DOHH2 (cell line): Measurements from ENCODE around the gene TYK2.

Experiments used
- H3F3A ChIP-seq: fragments of 200-600 bp; sonication (generic), shearing (Covaris generic); 2 replicates; pipeline ENCODE4 v1.6.0; 2016; ENCODE audit warnings: antibody characterized with exemption, mild to moderate bottlenecking; ENCODE audit not compliant: control insufficient read depth, insufficient read depth
- H3K27ac ChIP-seq: fragments of 200-600 bp; sonication (generic); 2 replicates; pipeline ENCODE4 v1.5.1; 2014; ENCODE audit warnings: low read depth, mild to moderate bottlenecking, low read length, moderate library complexity
- H3K27me3 ChIP-seq: fragments of 200-600 bp; sonication (generic); 2 replicates; pipeline ENCODE4 v1.6.1; 2014; ENCODE audit warnings: mild to moderate bottlenecking, low read length, mixed read lengths; ENCODE audit not compliant: control insufficient read depth
- H3K36me3 ChIP-seq: fragments of 200-600 bp; sonication (generic); 2 replicates; pipeline ENCODE4 v1.6.1; 2014; ENCODE audit warnings: mild to moderate bottlenecking, low read length, moderate library complexity, mixed read lengths; ENCODE audit not compliant: control insufficient read depth
- H3K4me1 ChIP-seq: fragments of 200-600 bp; sonication (generic); 2 replicates; pipeline ENCODE4 v1.6.1; 2014; ENCODE audit warnings: mild to moderate bottlenecking, low read length, mixed read lengths; ENCODE audit not compliant: control insufficient read depth
- H3K4me2 ChIP-seq: fragments of 200-600 bp; sonication (generic); 2 replicates; pipeline ENCODE4 v1.6.0; 2014; ENCODE audit warnings: mild to moderate bottlenecking, low read length, moderate library complexity
- H3K4me3 ChIP-seq: fragments of 200-600 bp; sonication (generic); 2 replicates; pipeline ENCODE4 v1.5.1; 2014; ENCODE audit warnings: mild to moderate bottlenecking, low read length, mixed read lengths
- H3K79me2 ChIP-seq: fragments of 200-600 bp; sonication (generic); 2 replicates; pipeline ENCODE4 v1.6.1; 2014; ENCODE audit warnings: mild to moderate bottlenecking, low read length, mixed read lengths; ENCODE audit not compliant: control insufficient read depth
- H3K9me2 ChIP-seq: fragments of 200-600 bp; sonication (generic); replicated peaks from 2 replicates; pipeline ENCODE4 v1.6.1; 2014; ENCODE audit warnings: mild to moderate bottlenecking, low read length, mixed read lengths; ENCODE audit not compliant: control insufficient read depth
- H3K9me3 ChIP-seq: fragments of 200-600 bp; sonication (generic); 2 replicates; pipeline ENCODE4 v1.6.1; 2014; ENCODE audit warnings: antibody characterized with exemption, low read length, mixed read lengths; ENCODE audit not compliant: control insufficient read depth, insufficient read depth
- H4K20me1 ChIP-seq: fragments of 200-600 bp; sonication (generic); 2 replicates; pipeline ENCODE4 v1.6.0; 2014; ENCODE audit warnings: low read depth, mild to moderate bottlenecking, antibody characterized with exemption, low read length, moderate library complexity; ENCODE audit not compliant: control insufficient read depth, insufficient read depth
- EZH2phosphoT487 ChIP-seq: fragments of 200-600 bp; sonication (generic); IDR thresholded peaks from 2 replicates; pipeline ENCODE4 v1.6.1; 2017; ENCODE audit warnings: borderline replicate concordance, mild to moderate bottlenecking, antibody characterized with exemption, low read length, moderate library complexity, mixed read lengths
- TF ChIP-seq, protein P1 (sequence below): fragments of 200-600 bp; sonication (generic); IDR thresholded peaks from one replicate; pipeline ENCODE4 v1.5.1; 2014; ENCODE audit warnings: antibody characterized with exemption, mild to moderate bottlenecking, low read depth, low read length; ENCODE audit not compliant: poor library complexity, severe bottlenecking

The TYK2 gene

DNA sequence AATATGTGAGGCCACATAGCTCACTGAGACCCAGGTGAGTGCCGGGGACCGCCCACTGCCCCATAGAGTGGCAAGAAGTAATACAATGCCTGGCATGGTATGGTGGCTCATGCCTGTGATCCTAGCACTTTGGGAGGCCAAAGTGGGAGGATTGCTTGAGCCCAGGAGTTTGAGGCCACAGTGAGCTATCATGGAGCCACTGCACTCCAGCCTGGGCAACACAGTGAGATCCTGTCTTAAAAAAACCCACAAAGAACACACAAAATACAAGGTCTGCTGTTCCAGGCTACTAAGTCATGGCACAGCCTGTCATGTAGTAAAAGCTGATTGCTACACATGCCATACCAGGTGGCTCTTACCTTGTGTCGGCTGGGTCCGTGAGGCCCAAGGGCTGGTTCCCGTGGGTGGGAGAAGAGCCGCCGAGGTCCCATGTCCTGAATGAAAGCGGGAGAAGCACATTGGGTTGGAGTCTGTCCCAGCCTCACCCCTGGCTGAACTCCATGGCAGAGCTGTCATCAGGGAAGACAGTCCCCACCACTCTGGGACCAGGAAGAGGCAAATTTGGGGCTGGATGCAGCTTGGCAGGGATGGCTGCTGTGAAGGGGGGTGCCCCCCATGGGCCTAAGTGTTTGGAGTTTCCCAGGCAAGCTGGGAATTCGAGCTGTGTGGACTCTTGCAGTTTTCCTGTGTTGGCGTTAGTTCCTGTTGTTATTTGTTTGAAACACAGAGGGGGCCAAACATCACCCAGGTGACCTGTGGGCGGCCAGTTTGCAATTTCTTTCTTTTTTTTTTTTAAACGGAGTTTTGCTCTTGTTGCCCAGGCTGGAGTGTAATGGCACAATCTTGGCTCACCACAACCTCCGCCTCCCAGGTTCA is 61.3 kb downstream of the TYK2 start:
- peaks cover 10% of the 10 kb centered on the region for H3F3A ChIP-seq
- TF ChIP-seq, protein P1, sequence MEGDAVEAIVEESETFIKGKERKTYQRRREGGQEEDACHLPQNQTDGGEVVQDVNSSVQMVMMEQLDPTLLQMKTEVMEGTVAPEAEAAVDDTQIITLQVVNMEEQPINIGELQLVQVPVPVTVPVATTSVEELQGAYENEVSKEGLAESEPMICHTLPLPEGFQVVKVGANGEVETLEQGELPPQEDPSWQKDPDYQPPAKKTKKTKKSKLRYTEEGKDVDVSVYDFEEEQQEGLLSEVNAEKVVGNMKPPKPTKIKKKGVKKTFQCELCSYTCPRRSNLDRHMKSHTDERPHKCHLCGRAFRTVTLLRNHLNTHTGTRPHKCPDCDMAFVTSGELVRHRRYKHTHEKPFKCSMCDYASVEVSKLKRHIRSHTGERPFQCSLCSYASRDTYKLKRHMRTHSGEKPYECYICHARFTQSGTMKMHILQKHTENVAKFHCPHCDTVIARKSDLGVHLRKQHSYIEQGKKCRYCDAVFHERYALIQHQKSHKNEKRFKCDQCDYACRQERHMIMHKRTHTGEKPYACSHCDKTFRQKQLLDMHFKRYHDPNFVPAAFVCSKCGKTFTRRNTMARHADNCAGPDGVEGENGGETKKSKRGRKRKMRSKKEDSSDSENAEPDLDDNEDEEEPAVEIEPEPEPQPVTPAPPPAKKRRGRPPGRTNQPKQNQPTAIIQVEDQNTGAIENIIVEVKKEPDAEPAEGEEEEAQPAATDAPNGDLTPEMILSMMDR = no peak
- no peak for TF ChIP-seq EZH2phosphoT487

DNA sequence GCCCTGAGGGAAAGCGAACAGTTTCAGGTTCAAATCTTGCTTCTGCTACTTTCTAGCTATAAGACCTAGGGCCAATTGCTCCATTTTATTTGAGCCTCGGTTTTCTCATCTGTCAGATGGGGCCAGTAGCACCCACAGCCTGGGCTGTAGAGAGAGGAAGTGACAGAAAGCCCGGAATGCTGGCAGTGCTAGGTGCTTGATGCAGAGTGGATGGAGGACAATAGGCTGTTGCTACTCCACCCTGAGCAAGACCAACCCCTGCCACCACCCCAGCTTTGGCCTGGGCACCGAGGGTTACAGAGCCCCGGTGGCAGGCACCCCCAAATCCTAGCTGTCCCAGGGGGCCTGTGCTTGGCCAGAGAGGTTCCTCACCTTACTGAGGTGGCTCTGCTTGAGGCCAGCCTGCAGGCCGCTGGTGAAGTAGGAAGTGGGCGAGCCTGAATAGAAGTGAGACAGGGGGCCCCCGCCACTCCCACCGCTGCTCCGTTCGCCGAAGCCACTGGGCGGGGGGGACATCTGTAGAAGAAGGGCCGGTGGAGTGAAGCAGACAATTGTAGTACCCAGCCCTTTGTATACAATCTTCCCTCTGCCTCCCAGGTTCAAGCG is 62.4 kb downstream of the TYK2 start:
- H3K36me3 ChIP-seq = peaks cover 68% of the 10 kb centered on the region
- peaks cover 10% of the 10 kb centered on the region for H3K79me2 ChIP-seq
- no peaks in the 10 kb centered on the region for H3K9me2 ChIP-seq
- H3K27ac ChIP-seq = no peak overlapping the region
- H3K4me3 ChIP-seq = no peak overlapping the region
- no peaks in the 10 kb centered on the region for H4K20me1 ChIP-seq
- no peak overlapping the region for H3K4me2 ChIP-seq
- TF ChIP-seq, protein P1 = no peak
- H3K9me3 ChIP-seq = no peaks in the 10 kb centered on the region
- H3K27me3 ChIP-seq = no peaks in the 10 kb centered on the region
- H3F3A ChIP-seq = peaks cover 10% of the 10 kb centered on the region
- H3K4me1 ChIP-seq = peaks cover 14% of the 10 kb centered on the region

More for the DNA sequence above, 61.3 kb downstream of the TYK2 start:
- peaks cover 14% of the 10 kb centered on the region for H3K4me1 ChIP-seq
- H3K27me3 ChIP-seq = no peaks in the 10 kb centered on the region
- H3K36me3 ChIP-seq = peaks cover 75% of the 10 kb centered on the region
- no peaks in the 10 kb centered on the region for H3K9me3 ChIP-seq
- H3K79me2 ChIP-seq = peaks cover 10% of the 10 kb centered on the region
- H3K4me2 ChIP-seq = no peak overlapping the region
- no peaks in the 10 kb centered on the region for H4K20me1 ChIP-seq
- no peak overlapping the region for H3K27ac ChIP-seq
- no peaks in the 10 kb centered on the region for H3K9me2 ChIP-seq
- H3K4me3 ChIP-seq = no peak overlapping the region

DNA sequence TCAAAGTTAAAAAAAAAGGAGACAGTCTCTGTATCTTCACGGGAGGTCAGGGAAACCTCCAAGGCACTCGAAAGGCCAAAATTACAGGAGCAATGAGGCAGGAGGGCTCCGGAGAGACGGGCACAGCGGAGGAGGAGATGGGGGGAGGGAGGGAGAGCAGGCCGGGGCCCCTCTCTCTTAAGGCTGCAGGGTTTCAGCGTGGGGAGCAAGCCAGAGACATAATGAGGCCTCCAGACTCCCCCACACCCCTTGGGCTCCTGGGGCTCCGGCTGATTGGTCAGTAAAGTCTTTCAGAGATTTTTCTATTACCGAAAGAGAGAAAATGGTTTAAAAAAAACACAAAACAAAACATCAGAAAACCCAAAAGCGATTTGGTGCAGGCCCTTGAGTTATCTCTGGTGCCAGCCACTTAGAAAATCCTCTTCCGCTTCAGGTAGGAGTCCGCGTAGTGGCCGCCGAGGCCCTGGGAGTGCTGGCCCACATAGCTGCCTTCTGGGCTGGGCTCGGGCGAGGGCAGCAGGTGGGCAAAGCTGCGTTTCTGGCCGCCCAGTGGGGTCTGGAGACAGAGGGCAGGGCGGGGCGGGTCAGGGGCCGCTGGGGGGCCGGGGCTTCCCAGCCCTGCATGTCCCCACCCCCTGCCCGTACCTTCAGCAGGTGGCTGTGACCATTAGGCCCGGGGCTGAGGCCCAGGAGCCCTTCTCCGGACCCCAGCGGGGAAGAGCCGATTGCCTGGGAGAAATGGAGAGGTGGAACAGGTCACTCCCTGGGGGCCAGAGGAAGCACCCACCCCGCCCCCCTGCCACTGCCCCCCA is 63.1 kb downstream of the TYK2 start:
- Histone ChIP-seq H3K27me3 (no peaks in the 10 kb centered on the region), H3K4me3 (no peak overlapping the region), H3K4me2 (no peak overlapping the region), H3K27ac (no peak overlapping the region), H3K9me3 (no peaks in the 10 kb centered on the region), H3K9me2 (no peaks in the 10 kb centered on the region), H3K79me2 (peaks cover 10% of the 10 kb centered on the region), H3K36me3 (peaks cover 61% of the 10 kb centered on the region), H4K20me1 (no peaks in the 10 kb centered on the region), H3F3A (peaks cover 10% of the 10 kb centered on the region), H3K4me1 (peaks cover 14% of the 10 kb centered on the region)
- no peak for TF ChIP-seq EZH2phosphoT487
- TF ChIP-seq, protein P1 = no peak
